HG02970 (cell line): Measurements from ENCODE around the gene RUNX2.

Source experiments
- ATAC-seq: cut with Tn5 transposase; IDR thresholded peaks from one replicate; pipeline ENCODE4 v1.9.1; 2021; ENCODE audit warnings: mild to moderate bottlenecking, moderate library complexity, moderate number of reproducible peaks; ENCODE audit not compliant: unreplicated experiment, low FRiP score

Gene RUNX2

GRCh38 chr6:45606831-45607400 is 278.8 kb downstream of the RUNX2 start:
- ATAC-seq = no peak

- ATAC-seq = no peak
Observed at GRCh38 chr6:45607798-45608197, 279.7 kb downstream of the RUNX2 start.

- no peak for ATAC-seq
Observed at GRCh38 chr6:45608252-45608913, 280.3 kb downstream of the RUNX2 start.

GRCh38 chr6:45609141-45609638 is 281.1 kb downstream of the RUNX2 start:
- ATAC-seq = no peak

- ATAC-seq = no peak
Observed at GRCh38 chr6:45610374-45610773, 282.2 kb downstream of the RUNX2 start.

- no peak for ATAC-seq
Observed at GRCh38 chr6:45610832-45611231, 282.7 kb downstream of the RUNX2 start.

- no peak for ATAC-seq
Observed at GRCh38 chr6:45611491-45611890, 283.4 kb downstream of the RUNX2 start.

- no peak for ATAC-seq
Observed at GRCh38 chr6:45613656-45614055, 285.5 kb downstream of the RUNX2 start.

- ATAC-seq = no peak
Observed at GRCh38 chr6:45614488-45615285, 286.6 kb downstream of the RUNX2 start.

GRCh38 chr6:45616209-45616608 is 288.1 kb downstream of the RUNX2 start:
- ATAC-seq = no peak

- ATAC-seq = no peak
Observed at GRCh38 chr6:45617441-45617840, 289.3 kb downstream of the RUNX2 start.

GRCh38 chr6:45618259-45618658 is 290.1 kb downstream of the RUNX2 start:
- ATAC-seq = no peak

- ATAC-seq = no peak
Observed at GRCh38 chr6:45619211-45619760, 291.2 kb downstream of the RUNX2 start.

GRCh38 chr6:45619994-45620471 is 291.9 kb downstream of the RUNX2 start:
- ATAC-seq = no peak

GRCh38 chr6:45624228-45624627 is 296.1 kb downstream of the RUNX2 start:
- no peak for ATAC-seq

- ATAC-seq = no peak
Observed at GRCh38 chr6:45625191-45625664, 297.1 kb downstream of the RUNX2 start.

- ATAC-seq = no peak
Observed at GRCh38 chr6:45626087-45626891, 298.2 kb downstream of the RUNX2 start.

- no peak for ATAC-seq
Observed at GRCh38 chr6:45630314-45630713, 302.2 kb downstream of the RUNX2 start.

- ATAC-seq = no peak
Observed at GRCh38 chr6:45630801-45631200, 302.7 kb downstream of the RUNX2 start.

- ATAC-seq = no peak
Observed at GRCh38 chr6:45631396-45631795, 303.3 kb downstream of the RUNX2 start.
